NCI-H69 (cell line): ENCODE data around the gene ECI1.
A peak's percentile ranks its signal among the peaks of the same experiment; 100 is the strongest.
"Not testable (repeated sequence)": the region's sequence is repeated elsewhere in the genome, so short reads cannot be mapped to it uniquely, and the experiment has no call there.

ENCODE experiments used
- DNase-seq: peaks from one replicate; lab custom pipeline; 2025; lab: John Stamatoyannopoulos, UW

ECI1 gene

GRCh38 chr16:2210386-2211365 lies 40.7 kb downstream of the ECI1 start, which contains the start of gene BRICD5:
TSS of gene BRICD5 (minus strand) at chr16:2210863. CDS start at chr16:2210833, 30 bp downstream.
- no peak for DNase-seq

DNA sequence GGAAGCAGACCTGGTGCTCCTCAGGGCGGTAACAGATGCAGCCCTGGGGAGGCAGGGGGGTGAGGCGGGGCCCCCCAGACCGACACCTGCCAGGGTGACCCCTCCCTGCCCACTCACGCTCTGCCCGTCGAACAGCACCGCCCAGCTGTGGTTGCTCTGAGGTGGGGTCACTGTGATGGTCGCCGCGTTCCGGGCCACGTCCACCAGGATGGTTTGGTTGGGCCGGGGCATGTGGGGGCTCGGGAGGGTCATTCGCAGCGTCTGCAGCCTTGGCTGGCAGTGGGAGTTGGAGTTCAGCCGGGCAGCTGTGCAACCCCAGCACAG lies 41.4 kb downstream of the ECI1 start:
- no peak for DNase-seq

DNA sequence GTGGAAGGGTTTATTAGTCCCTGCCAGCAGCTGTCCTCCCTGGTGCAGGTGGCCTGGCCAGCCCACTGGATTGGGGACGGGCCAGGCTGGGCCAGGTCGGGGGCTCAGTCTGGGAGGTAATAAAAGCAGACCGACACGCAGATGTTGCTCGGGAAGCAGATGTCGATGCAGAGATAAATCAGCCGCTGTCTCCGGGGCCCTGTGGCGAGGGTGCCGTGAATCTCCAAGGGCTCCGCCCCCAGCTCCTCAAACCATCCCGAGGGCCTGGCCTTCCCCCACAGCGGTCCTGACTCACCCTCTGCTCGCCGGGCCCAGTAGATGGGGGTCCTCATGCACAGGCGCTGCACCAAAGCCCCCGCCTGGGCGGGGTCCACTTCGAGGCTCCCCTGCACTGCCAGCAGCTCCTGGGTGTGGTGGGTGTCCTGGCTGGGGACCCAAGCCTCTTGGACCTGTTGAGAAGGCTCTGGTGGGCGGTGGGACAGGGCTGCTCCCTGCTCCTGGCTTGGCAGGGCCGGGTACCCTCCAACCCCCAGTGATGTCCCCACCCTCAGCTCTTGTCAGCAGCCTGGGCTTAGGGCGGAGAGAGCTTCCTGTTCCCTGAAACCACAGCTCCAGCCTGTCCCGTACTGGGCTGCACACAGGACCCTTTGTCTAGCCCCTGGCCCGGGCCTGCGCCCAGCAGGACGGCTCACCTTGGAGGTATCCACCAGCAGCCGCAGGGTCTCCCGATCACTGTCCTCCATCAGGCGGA lies 42.0 kb downstream of the ECI1 start:
- DNase-seq: no peak

DNA sequence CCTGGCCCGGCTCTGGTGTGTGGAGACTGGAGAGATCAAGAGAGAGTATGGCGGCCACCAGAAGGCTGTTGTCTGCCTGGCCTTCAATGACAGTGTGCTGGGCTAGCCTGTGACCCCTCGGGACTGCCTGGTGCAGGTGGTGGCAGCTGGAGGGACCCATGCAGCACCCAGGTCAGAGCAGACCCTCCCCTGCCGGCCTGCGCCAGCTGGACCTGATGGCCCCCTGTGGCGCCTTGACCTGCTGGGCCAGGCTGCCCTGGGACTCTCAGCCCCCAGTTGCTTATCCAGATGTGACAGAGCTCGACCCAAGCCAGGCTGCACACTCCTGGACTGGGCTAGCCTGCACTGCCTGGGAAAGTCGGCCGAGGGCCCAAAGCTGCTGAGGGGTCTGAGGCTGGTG lies 42.6 kb downstream of the ECI1 start:
- no peak for DNase-seq

GRCh38 chr16:2208308-2208707 lies 43.1 kb downstream of the ECI1 start:
- peak; percentile 43 for DNase-seq

DNA sequence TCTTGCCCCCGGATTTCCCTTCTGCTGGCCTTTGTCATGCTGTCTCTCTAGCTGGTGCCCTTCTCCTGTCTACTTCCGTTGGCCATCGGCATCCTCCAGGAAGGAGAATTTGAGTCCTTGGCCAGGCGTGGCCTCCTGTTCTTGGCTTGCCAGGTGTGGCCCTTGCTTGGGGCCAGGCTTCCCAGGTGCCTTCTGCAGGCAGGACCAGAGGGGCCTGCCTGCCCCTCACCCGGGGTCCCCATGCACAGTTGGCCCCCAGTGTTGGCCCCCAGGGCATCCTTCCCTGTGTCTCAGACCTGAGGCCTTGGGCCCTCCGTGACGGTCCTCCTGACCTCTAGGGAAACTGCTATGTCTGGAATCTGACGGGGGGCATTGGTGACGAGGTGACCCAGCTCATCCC lies 43.5 kb downstream of the ECI1 start:
- DNase-seq: no peak

- DNase-seq: no peak
These were observed 44.5 kb downstream of the ECI1 start for GRCh38 chr16:2206780-2207433.

DNA sequence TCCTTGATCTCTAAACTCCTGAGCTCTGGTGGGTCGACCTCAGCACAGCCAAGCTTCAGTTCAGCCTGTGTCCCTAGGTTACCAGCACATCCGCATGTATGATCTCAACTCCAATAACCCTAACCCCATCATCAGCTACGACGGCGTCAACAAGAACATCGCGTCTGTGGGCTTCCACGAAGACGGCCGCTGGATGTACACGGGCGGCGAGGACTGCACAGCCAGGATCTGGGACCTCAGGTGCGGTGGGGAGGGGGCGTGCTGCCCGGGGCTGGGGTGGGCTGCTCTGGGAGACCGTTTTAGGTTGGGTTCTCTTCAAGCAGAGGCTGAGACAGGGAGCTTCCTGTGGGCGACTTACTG lies 45.0 kb downstream of the ECI1 start:
- peak; percentile 39 for DNase-seq

DNA sequence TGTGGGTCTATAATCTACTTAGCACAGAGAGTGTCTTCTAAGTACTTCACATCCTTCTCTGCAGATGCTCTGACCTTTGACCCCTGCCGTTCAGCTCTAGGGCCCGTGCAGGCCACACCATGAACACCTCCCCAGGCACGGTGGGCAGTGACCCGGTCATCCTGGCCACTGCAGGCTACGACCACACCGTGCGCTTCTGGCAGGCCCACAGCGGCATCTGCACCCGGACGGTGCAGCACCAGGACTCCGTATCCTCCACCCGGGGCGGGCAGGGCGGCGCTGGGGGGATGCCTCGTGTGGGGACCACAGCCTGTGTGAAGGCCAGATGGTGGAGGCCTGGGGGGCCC lies 45.4 kb downstream of the ECI1 start:
- DNase-seq: no peak

DNA sequence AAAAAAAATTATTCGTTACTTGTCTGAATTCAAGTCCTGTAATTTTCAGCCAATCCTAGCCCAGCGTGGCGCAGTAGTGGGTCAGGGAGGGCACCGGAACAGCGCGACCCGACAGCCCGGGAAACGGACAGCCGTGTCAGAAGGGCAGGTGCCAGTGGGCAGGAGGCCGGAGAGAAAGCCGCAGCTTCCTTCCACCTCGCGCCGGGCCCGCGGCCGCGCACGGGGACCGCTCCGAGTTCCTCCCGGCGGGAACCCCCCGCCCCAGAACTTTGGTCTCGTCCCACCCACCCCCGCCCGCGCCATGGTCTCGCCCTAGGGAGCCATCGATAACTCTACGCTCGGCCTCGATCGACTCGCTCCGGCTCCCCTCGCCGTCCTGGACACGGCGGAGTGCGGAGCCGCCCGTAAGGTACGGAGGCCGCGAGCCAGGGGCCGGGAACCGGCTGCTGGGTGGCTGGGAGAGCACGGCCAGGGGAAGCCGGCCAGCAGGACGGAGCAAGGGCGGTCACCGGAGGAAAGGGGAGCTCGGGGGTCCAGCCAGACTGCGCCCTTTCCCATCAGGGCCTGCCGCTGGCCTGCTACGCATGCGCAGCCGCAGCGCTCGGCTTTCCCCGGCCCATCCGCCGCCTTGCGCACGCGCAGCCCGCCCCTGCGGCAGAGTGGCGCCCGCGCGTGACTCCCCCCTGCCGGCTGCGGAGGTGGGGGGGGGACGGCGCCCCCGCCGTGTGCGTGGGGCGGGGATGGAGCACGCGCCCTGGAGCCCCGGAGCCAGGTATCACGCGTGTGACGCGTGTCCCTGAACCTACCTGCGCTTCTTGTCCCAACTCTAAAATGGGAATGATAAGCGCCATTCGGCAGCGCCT lies 46.1 kb downstream of the ECI1 start, which contains the start of gene MLST8:
Gene MLST8 (plus strand): TSS at position 351 of the 863 bp plus-strand sequence. CDS start 632 bp downstream, outside the sequence.
- DNase-seq: peak; percentile 93

GRCh38 chr16:2204416-2205103 lies 46.8 kb downstream of the ECI1 start:
- no peak for DNase-seq

DNA sequence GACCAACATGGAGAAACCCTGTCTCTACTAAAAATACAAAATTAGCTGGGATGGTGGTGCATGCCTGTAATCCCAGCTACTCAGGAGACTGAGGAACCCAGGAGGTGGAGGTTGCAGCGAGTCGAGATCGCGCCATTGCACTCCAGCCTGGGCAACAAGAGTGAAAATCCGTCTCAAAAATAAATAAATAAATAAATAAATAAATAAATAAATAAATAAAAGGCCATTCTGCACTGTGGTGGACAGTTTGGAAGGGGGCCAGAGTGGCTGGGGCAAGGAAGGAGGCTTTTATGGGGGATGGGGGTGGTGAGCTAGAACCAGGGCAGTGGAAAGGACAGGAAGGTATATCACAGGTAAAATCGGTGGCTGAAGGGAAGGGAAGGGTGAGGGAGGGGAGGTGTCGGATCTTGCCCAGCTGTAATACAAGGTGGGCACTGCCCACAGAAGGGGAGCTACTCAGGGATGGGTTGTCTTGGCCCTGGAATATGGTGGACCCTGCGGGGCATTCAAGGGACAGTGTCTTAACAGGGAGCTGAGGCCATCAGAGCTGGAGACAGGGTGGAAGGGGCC lies 48.2 kb downstream of the ECI1 start:
- DNase-seq: not testable (repeated sequence)

DNA sequence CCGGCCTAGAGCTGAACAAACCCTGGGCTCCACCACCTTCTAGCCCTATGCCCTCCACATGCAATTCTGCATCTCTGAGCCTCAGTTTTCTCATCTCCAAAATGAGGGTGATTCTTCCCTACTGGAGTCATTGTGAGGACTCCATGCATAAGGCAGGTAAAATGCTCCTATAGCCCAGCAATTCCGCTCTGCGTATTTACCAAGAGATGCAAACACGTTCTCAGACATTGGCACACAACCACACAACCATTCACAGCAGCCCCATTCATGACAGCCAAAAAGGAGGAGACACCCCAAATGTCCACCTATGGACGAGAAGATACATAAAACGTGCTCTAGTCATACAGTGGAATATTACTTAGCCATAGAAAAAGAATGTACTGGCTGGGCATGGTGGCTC lies 51.1 kb downstream of the ECI1 start:
- DNase-seq: no peak

- DNase-seq: no peak
These were observed 51.7 kb downstream of the ECI1 start for GRCh38 chr16:2199621-2200139.

- DNase-seq: no peak
These were observed 52.3 kb downstream of the ECI1 start for GRCh38 chr16:2199095-2199494.

DNA sequence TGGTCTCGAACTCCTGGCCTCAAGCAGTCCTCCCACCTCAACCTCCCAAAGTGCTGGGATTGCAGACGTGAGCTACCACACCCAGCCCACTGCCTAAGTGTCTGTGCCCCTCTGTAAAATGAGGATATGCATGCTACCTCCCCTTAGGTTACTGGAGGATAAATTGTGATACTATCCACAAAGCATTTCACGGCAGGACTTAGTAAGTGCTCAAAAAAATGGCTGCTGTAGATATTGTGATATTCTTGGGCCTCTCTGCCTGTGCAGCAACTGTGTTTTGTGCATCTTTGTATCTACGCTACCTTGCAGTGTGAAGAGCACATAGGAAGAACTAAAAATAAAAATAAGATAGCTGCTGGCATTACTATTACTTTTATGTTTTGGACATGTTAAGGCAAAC lies 53.1 kb downstream of the ECI1 start:
- no peak for DNase-seq

- DNase-seq: no peak
These were observed 53.6 kb downstream of the ECI1 start for GRCh38 chr16:2197765-2198164.

DNA sequence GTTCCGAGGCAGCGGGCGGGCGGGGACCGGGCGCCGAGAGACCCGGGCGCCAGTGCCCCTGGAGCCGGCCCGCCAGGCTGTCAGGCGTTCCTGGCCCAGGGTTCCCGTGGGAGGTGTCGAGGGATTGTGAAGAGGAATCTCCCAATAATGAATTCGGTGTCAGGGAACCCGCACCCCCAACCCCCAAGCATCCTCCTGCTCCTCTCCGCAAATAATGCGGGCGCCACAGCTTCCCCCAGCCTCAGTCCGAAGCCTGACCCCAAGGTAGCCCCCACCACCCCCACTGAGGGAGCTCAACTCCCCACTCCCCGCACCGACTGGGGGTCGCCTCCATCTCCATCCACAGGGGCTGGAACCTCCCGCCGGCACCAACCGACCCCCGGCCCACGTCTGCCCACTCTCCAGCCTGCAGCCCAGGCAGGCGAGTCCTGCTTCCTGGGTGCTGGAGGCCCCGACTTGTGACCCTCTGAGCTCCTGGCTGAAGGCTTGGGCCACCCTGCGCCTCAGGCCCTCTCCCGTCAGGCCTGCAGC lies 54.3 kb downstream of the ECI1 start:
- no peak for DNase-seq

GRCh38 chr16:2196162-2196980 lies 55.0 kb downstream of the ECI1 start, which contains the start of gene CASKIN1:
TSS of gene CASKIN1 (minus strand) at chr16:2196605. CDS start at chr16:2196432, 173 bp downstream.
- peak; percentile 69 for DNase-seq
